HFFc6 (cell line): ENCODE results near the gene JAK2. TPM values are rescaled to one million over a fixed set of nuclear protein-coding genes. Genes with fewer than 3 reads are reported as not detected.

Experiments used
- DNase-seq: peaks from one replicate; pipeline ENCODE4 v3.0.0-alpha.2; 2018
- H3K27ac Mint-ChIP-seq: 2 replicates; pipeline ENCODE4 v1.8.0; 2020; ENCODE audit warnings: mild to moderate bottlenecking, mixed read lengths
- H3K27me3 Mint-ChIP-seq: 2 replicates; pipeline ENCODE4 v1.8.0; 2021; ENCODE audit warnings: mild to moderate bottlenecking, moderate library complexity, mixed read lengths; ENCODE audit not compliant: insufficient read depth
- H3K36me3 Mint-ChIP-seq: 2 replicates; pipeline ENCODE4 v1.8.0; 2021; ENCODE audit warnings: low read depth, mixed read lengths
- H3K4me1 Mint-ChIP-seq: 2 replicates; pipeline ENCODE4 v1.8.0; 2020; ENCODE audit warnings: low read depth, mixed read lengths
- H3K4me3 Mint-ChIP-seq: 2 replicates; pipeline ENCODE4 v1.8.0; 2020; ENCODE audit warnings: mild to moderate bottlenecking, moderate library complexity, mixed read lengths
- H3K9me3 Mint-ChIP-seq: 2 replicates; pipeline ENCODE4 v1.8.0; 2020; ENCODE audit warnings: mild to moderate bottlenecking, mixed read lengths
- CTCF ChIP-seq: fragments of 200-600 bp; sonication (generic); IDR thresholded peaks from 2 replicates; pipeline ENCODE4 v1.5.0; 2021; ENCODE audit warnings: antibody characterized with exemption, mild to moderate bottlenecking
- total RNA-seq, 6 experiments: library from RNA; stranded (reverse); fragmentation: NEBNext Ultra II Directional; extraction: Animal tissue kit (Norgen Biotek cat#: 25700); gene quantifications; 2 replicates in 1 of 6; 3 replicates in 5 of 6; pipeline ENCODE4 v1.2.3, GENCODE V29; 2021

The JAK2 gene
- total RNA-seq, 6 experiments from 2014 or later = 5.0 to 6.5 (median 6.0) TPM

DNA sequence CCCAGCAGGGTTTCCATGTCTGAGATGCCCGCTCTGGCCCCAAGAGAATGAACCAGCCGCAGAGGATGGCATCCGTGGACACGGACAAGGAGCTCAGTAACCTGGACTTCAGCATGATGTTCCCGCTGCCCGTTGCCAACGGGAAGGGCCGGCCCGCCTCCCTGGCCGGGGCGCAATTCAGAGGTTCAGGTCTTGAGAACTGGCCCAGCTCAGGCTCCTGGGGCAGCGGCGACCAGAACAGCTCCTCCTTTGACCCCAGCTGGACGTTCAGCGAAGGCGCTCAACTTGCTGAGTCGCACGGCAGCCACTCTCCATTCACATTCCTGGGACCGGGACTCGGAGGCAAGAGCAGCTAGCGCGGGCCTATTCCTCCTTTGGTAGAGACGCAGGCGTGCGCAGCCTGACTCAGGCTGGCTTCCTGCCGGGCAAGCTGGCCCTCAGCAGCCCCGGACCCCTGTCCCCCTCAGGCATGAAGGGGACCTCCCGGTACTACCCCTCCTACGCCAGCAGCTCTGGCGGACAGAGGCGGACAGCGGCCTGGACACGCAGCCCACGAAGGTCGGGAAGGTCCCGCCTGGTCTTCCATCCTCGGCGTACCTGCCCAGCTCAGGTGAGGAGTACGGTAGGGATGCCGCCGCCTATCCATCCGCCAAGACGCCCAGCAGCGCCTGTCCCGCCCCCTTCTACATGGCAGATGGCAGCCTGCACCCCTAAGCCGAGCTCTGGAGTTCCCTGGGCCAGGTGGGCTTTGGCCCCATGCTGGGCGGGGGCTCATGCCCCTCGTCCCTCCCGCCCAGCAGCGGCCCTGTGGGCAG is 126.0 kb downstream of the JAK2 start:
- no peak overlapping the region for H3K27ac Mint-ChIP-seq
- no peak overlapping the region for H3K4me3 Mint-ChIP-seq
- peaks cover 19% of the 10 kb centered on the region for H3K36me3 Mint-ChIP-seq
- no peaks in the 10 kb centered on the region for H3K9me3 Mint-ChIP-seq
- H3K27me3 Mint-ChIP-seq = no peaks in the 10 kb centered on the region; the same call in 1 of the 2 replicates
- no peak for DNase-seq
- TF ChIP-seq CTCF = no peak
- H3K4me1 Mint-ChIP-seq = no peaks in the 10 kb centered on the region

- no peak overlapping the region for H3K27ac Mint-ChIP-seq
- TF ChIP-seq CTCF = no peak
- H3K27me3 Mint-ChIP-seq = no peaks in the 10 kb centered on the region; the same call in 1 of the 2 replicates
- no peaks in the 10 kb centered on the region for H3K4me1 Mint-ChIP-seq
- peaks cover 18% of the 10 kb centered on the region for H3K36me3 Mint-ChIP-seq
- no peaks in the 10 kb centered on the region for H3K9me3 Mint-ChIP-seq
- no peak for DNase-seq
- no peak overlapping the region for H3K4me3 Mint-ChIP-seq
These were observed 126.6 kb downstream of the JAK2 start for GRCh38 chr9:5111696-5112095.

- H3K27me3 Mint-ChIP-seq = no peaks in the 10 kb centered on the region; the same call in 1 of the 2 replicates
- no peak overlapping the region for H3K4me3 Mint-ChIP-seq
- DNase-seq = no peak
- H3K4me1 Mint-ChIP-seq = no peaks in the 10 kb centered on the region
- peaks cover 18% of the 10 kb centered on the region for H3K36me3 Mint-ChIP-seq
- TF ChIP-seq CTCF = no peak
- H3K27ac Mint-ChIP-seq = no peak overlapping the region
- H3K9me3 Mint-ChIP-seq = no peaks in the 10 kb centered on the region
These were observed 127.1 kb downstream of the JAK2 start for GRCh38 chr9:5112109-5112592.

- Mint-ChIP-seq H3K36me3 (peaks cover 18% of the 10 kb centered on the region), H3K4me1 (no peaks in the 10 kb centered on the region), H3K4me3 (no peak overlapping the region), H3K27ac (no peak overlapping the region), H3K27me3 (no peaks in the 10 kb centered on the region; the same call in 1 of the 2 replicates), H3K9me3 (no peaks in the 10 kb centered on the region)
- no peak for TF ChIP-seq CTCF
- no peak for DNase-seq
These were observed 127.6 kb downstream of the JAK2 start for GRCh38 chr9:5112646-5113045.

DNA sequence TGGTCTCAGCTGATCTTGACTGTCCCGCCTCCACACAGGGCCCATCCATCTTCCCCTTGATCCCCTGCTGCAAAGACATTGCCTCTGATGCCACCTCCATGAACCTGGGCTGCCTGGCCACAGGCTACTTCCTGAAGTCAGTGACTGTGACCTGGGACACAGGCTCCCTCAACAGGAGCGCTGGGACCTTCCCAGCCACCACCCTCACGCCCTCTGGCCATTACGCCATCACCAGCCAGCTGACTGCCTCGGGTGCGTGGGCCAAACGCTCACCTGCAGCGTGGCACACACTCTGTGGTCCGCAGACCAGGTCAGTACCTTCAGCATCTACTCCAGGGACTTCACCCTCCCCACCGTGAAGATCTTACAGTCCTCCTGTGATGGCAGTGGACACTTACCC is 128.5 kb downstream of the JAK2 start:
- H3K36me3 Mint-ChIP-seq = peaks cover 18% of the 10 kb centered on the region
- no peak for TF ChIP-seq CTCF
- no peaks in the 10 kb centered on the region; the same call in 1 of the 2 replicates for H3K27me3 Mint-ChIP-seq
- no peaks in the 10 kb centered on the region for H3K9me3 Mint-ChIP-seq
- no peak overlapping the region for H3K27ac Mint-ChIP-seq
- H3K4me1 Mint-ChIP-seq = no peaks in the 10 kb centered on the region
- no peak overlapping the region for H3K4me3 Mint-ChIP-seq
- DNase-seq = no peak
